Peyer's patch (tissue), 4 donors: ENCODE data around the gene BCKDHA. TPM values are rescaled to one million over a fixed set of nuclear protein-coding genes. Genes with fewer than 3 reads are reported as not detected.
"Not testable (repeated sequence)": the region's sequence is repeated elsewhere in the genome, so short reads cannot be mapped to it uniquely, and the experiment has no call there.

Source experiments
- DNase-seq, 3 donors: peaks; one replicate each; pipeline ENCODE4 v3.0.0-alpha.2; 2017 to 2019
- H3K27ac ChIP-seq, 4 donors: fragments of 200-600 bp; sonication (generic); one replicate each; pipeline ENCODE4 v1.5.1; 2016 to 2019
- H3K27me3 ChIP-seq, 2 donors: fragments of 200-600 bp; sonication (generic); one replicate each; pipeline ENCODE4 v1.5.1; 2019
- H3K36me3 ChIP-seq, 3 donors: fragments of 200-600 bp; sonication (generic); one replicate each; pipeline ENCODE4 v1.5.1; 2016 to 2019
- H3K4me1 ChIP-seq, 4 donors: fragments of 200-600 bp; sonication (generic); one replicate each; pipeline ENCODE4 v1.5.1; 2016 to 2019
- H3K4me3 ChIP-seq, 4 donors: fragments of 200-600 bp; sonication (generic); 1 replicate in 3 of 4; 2 replicates in 1 of 4; pipeline ENCODE4 v1.5.1; 2016 to 2019; ENCODE audit warnings: mild to moderate bottlenecking in 1 of 4
- H3K9me3 ChIP-seq, 4 donors: fragments of 200-600 bp; sonication (generic); one replicate each; pipeline ENCODE4 v1.5.1; 2016 to 2019; ENCODE audit warnings: mild to moderate bottlenecking in 1 of 4
- CTCF ChIP-seq, 6 experiments: fragments of 450-650 bp in 4 of 6; fragments of 200-600 bp in 2 of 6; sonication (generic) in 1 of 6; IDR thresholded peaks; one replicate each; pipeline ENCODE4 v1.5.1; 2017 to 2019; ENCODE audit warnings: antibody characterized with exemption in 6 of 6, mild to moderate bottlenecking in 3 of 6, moderate library complexity in 1 of 6
- POLR2A ChIP-seq, 2 donors: fragments of 450-650 bp; IDR thresholded peaks; one replicate each; pipeline ENCODE4 v1.5.1; 2017; ENCODE audit warnings: antibody characterized with exemption in 2 of 2, mild to moderate bottlenecking in 2 of 2, moderate library complexity in 2 of 2
- total RNA-seq, 4 donors: library from RNA; depleted of rRNA; stranded (reverse); fragments of >200 nt; gene quantifications; one replicate each; pipeline ENCODE4 v1.1.0, GENCODE V29; 2016

The BCKDHA gene
- total RNA-seq, 4 donors from 2014 or later, result 23.9 to 41.7 (median 30.7) TPM

GRCh38 chr19:41377977-41378709 lies 19.5 kb upstream of the BCKDHA start:
- H3K36me3 ChIP-seq, result no peaks in the 10 kb centered on the region
- TF ChIP-seq POLR2A (IDR thresholded peaks at IDR 0.05), result no peak
- TF ChIP-seq CTCF (IDR thresholded peaks at IDR 0.05), result no peak
- H3K4me3 ChIP-seq, result no peak overlapping the region
- no peaks in the 10 kb centered on the region for H3K27me3 ChIP-seq
- no peak for DNase-seq
- H3K4me1 ChIP-seq, result peaks cover 0 to 14% (median 5%) of the 10 kb centered on the region in 4 donors
- H3K27ac ChIP-seq, result no peak overlapping the region
- H3K9me3 ChIP-seq, result no peaks in the 10 kb centered on the region

DNA sequence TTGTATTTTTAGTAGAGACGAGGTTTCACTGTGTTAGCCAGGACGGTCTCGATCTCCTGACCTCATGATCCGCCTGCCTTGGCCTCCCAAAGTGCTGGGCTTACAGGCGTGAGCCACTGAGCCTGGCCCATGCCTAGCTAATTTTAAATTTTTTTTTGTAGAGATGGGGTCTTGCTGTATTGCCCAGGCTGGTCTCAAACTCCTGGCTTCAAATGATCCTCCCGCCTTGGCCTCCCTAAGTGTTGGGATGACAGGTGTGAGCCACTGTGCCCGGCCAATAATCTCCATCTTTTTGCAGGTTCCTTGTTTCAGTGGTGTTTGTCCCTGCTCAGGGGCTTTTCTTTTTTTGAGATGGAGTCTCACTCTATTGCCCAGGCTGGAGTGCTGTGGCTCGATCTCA lies 16.1 kb upstream of the BCKDHA start:
- H3K4me1 ChIP-seq, H3K27ac ChIP-seq, H3K36me3 ChIP-seq, H3K9me3 ChIP-seq, H3K4me3 ChIP-seq, H3K27me3 ChIP-seq, DNase-seq: not testable (repeated sequence)

DNA sequence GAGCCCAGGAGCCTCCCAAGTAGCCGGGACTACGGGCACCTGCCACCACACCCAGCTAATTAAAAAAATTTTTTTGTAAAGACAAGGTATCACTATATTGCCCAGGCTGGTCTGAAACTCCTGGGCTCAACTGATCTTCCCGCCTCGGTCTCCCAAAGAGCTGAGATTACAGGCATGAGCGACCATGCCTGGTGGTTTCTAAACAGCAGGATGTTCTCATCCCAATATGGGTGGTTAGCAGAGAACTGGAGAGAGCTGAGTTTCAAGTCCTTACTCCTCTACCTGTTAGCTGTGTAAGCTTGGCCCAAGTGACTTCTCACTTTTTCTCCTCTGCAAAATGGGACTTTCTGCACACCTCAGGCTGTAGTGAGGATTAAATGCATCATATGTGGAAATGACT lies 13.3 kb upstream of the BCKDHA start:
- TF ChIP-seq CTCF (IDR thresholded peaks at IDR 0.05), result no peak
- TF ChIP-seq POLR2A (IDR thresholded peaks at IDR 0.05), result no peak
- Histone ChIP-seq H3K4me1 (no peaks in the 10 kb centered on the region), H3K4me3 (no peak overlapping the region), H3K9me3 (no peaks in the 10 kb centered on the region), H3K36me3 (peaks cover 0 to 8% (median 0%) of the 10 kb centered on the region in 3 donors), H3K27me3 (no peaks in the 10 kb centered on the region), H3K27ac (no peak overlapping the region)
- no peak for DNase-seq

GRCh38 chr19:41386442-41386841 lies 11.2 kb upstream of the BCKDHA start:
- no peaks in the 10 kb centered on the region for H3K27me3 ChIP-seq
- TF ChIP-seq POLR2A (IDR thresholded peaks at IDR 0.05), result no peak
- no peak for TF ChIP-seq CTCF (IDR thresholded peaks at IDR 0.05)
- no peak overlapping the region for H3K4me3 ChIP-seq
- peaks cover 0 to 26% (median 0%) of the 10 kb centered on the region in 3 donors for H3K36me3 ChIP-seq
- no peak for DNase-seq
- no peaks in the 10 kb centered on the region for H3K4me1 ChIP-seq
- H3K9me3 ChIP-seq, result no peaks in the 10 kb centered on the region
- no peak overlapping the region for H3K27ac ChIP-seq

- Histone ChIP-seq H3K9me3 (no peaks in the 10 kb centered on the region), H3K27me3 (no peaks in the 10 kb centered on the region), H3K27ac (no peak overlapping the region), H3K4me3 (no peak overlapping the region), H3K36me3 (peaks cover 0 to 27% (median 0%) of the 10 kb centered on the region in 3 donors), H3K4me1 (peaks cover 0 to 6% (median 0%) of the 10 kb centered on the region in 4 donors)
- no peak for DNase-seq
- TF ChIP-seq POLR2A (IDR thresholded peaks at IDR 0.05), result no peak
- no peak for TF ChIP-seq CTCF (IDR thresholded peaks at IDR 0.05)
Observed at GRCh38 chr19:41391618-41392017, 6.0 kb upstream of the BCKDHA start.

DNA sequence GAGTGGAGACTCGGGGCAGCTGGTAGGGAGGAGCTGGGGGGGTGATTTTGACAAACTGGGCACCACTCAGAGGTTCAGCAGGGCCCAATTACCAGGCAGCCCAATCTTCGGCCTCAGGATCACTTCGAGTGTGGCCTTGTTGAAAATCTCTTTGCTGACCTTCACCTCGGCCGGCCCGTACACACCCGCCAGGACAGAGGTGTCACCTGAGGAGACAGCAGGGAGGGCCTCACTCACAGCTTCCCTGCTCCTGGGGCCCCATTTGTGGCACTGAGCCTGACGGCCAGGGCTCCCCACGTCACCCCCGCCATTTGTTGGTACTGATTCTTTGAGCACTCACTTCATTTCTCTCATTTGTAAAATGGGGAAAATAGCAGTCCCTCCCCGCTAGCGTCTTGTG lies 4.8 kb upstream of the BCKDHA start:
- DNase-seq, result no peak
- Histone ChIP-seq H3K27ac (no peak overlapping the region), H3K27me3 (no peaks in the 10 kb centered on the region), H3K4me1 (peaks cover 0 to 6% (median 0%) of the 10 kb centered on the region in 4 donors), H3K9me3 (no peaks in the 10 kb centered on the region), H3K4me3 (no peak overlapping the region), H3K36me3 (peaks cover 0 to 27% (median 0%) of the 10 kb centered on the region in 3 donors)
- TF ChIP-seq CTCF (IDR thresholded peaks at IDR 0.05) (no peak), POLR2A (IDR thresholded peaks at IDR 0.05) (no peak)
